ENCODE data around the gene TRIM14. TPM values are rescaled to one million over a fixed set of nuclear protein-coding genes. Genes with fewer than 3 reads are reported as not detected.

TRIM14 gene
- total and polyA plus RNA-seq, 2 of the 4 experiments (the other 2 are of a cell fraction), result 3.0 to 8.5 TPM

GRCh38 chr9:98083061-98083501, 35.9 kb downstream of the TRIM14 start:
- peak overlapping the region; percentile 33; the same call in 1 of the 2 replicates for H4K91ac ChIP-seq (ENCODE audit: insufficient read depth, low read depth, low read length)
- peaks cover 27% of the 10 kb centered on the region for H3K36me3 ChIP-seq (ENCODE audit: control insufficient read depth, insufficient read depth, low read length)
- ChIA-PET POLR2A (ENCODE audit: unreplicated experiment) (no interaction called here), CTCF (interaction anchor here (0.6 kb wide), 1 partner anchor 692 kb away, joined by 3 read pairs; no protein-coding TSS in a partner anchor)
- no peak overlapping the region for H3K18ac ChIP-seq (ENCODE audit: low read depth, low read length)
- in situ Hi-C loops (cut with MboI; ENCODE audit: low sequenced_read_pairs) (no loop called here), intact Hi-C loops (cut with micrococcal nuclease) (no loop called here), dilution Hi-C loops (cut with HindIII; ENCODE audit: low sequenced_read_pairs, unreplicated experiment) (no loop called here)
- H2BK15ac ChIP-seq (ENCODE audit: low read depth, low read length), result no peak overlapping the region
- TF ChIP-seq CEBPB (IDR thresholded peaks at IDR 0.05; ENCODE audit: low read depth, low read length) (peak; percentile 77), SMC3 (IDR thresholded peaks at IDR 0.05; ENCODE audit: low read depth, low read length) (no peak), MAZ (IDR thresholded peaks at IDR 0.05; ENCODE audit: borderline replicate concordance, low read depth, low read length) (no peak)
- 0 out of 2 replicates have a peak overlapping the region, but pooled peaks have one; percentile 20 for H2BK20ac ChIP-seq (ENCODE audit: low read depth, low read length)
- no peak overlapping the region for H2AFZ ChIP-seq (replicated peaks; ENCODE audit: low read length, poor library complexity)
- no peak overlapping the region for H3K27ac ChIP-seq (ENCODE audit: insufficient read depth, low read length)
- no peak overlapping the region for H2BK5ac ChIP-seq (ENCODE audit: low read depth, low read length, poor library complexity, severe bottlenecking)
- H2BK120ac ChIP-seq (ENCODE audit: low read depth, low read length), result no peak overlapping the region
- 0 out of 2 replicates have a peak overlapping the region, but pooled peaks have one; percentile 26 for H3K4ac ChIP-seq (ENCODE audit: low read depth, low read length)
- H3K4me3 ChIP-seq (ENCODE audit: insufficient read depth, low read depth, low read length), result no peak overlapping the region
- H4K8ac ChIP-seq (ENCODE audit: low read depth in 2 of 2, low read length in 2 of 2), result no peak overlapping the region; a peak in 1 of 4 replicates
- no peaks in the 10 kb centered on the region for H3K27me3 ChIP-seq (ENCODE audit: control insufficient read depth, insufficient read depth, low read length)
- H2AK5ac ChIP-seq (ENCODE audit: low read depth, low read length), result no peak overlapping the region
- no peak overlapping the region for H3K14ac ChIP-seq (replicated peaks; ENCODE audit: low read depth, low read length)
- H3K9me3 ChIP-seq (ENCODE audit: control insufficient read depth, insufficient read depth, low read length), result no peaks in the 10 kb centered on the region
- H2AK9ac ChIP-seq (replicated peaks; ENCODE audit: low read depth, low read length, poor library complexity), result no peak overlapping the region
- H3K9ac ChIP-seq (ENCODE audit: low read depth, low read length), result no peak overlapping the region
- peaks cover 12 to 20% of the 10 kb centered on the region in 2 experiments; a peak in 3 of 4 replicates for H3K79me1 ChIP-seq (ENCODE audit: low read depth in 1 of 2, low read length in 2 of 2)
- WGBS, 2 experiments (ENCODE audit: extremely low coverage in 2 of 2, insufficient read length in 1 of 2), result no CpG with 5 or more reads among the region's 2 CpGs
- BruUV-seq (replicated peaks), result no TSS peak
- H3K4me1 ChIP-seq (ENCODE audit: control insufficient read depth, insufficient read depth, low read length), result peaks cover 18% of the 10 kb centered on the region
- ATAC-seq (ENCODE audit: low read depth) (peak; percentile 54), DNase-seq (peak; percentile 46)
- H3K9me1 ChIP-seq (ENCODE audit: insufficient read depth, low read length), result peaks cover 11% of the 10 kb centered on the region
- H4K20me1 ChIP-seq (ENCODE audit: insufficient read depth, low read length), result 0 out of 2 replicates have a peak, but pooled peaks cover 5% of the 10 kb centered on the region
- H3K56ac ChIP-seq (ENCODE audit: extremely low read depth, insufficient read depth, low read length), result no peak overlapping the region
- H4K5ac ChIP-seq (ENCODE audit: low read depth, low read length), result no peak overlapping the region
- H3K4me2 ChIP-seq (ENCODE audit: low read depth, low read length), result no peak overlapping the region
- no peak overlapping the region for H3K23ac ChIP-seq (ENCODE audit: low read depth, low read length)

Data from IMR-90 (cell line).